CD4-positive, alpha-beta T cell (primary cell): ENCODE results near the gene BIN1. TPM values are rescaled to one million over a fixed set of nuclear protein-coding genes. Genes with fewer than 3 reads are reported as not detected.
"Not testable (repeated sequence)": the region's sequence is repeated elsewhere in the genome, so short reads cannot be mapped to it uniquely, and the experiment has no call there.

ENCODE experiments used
- ATAC-seq: fragments of 200-7000 bp; cut with Tn5 transposase; one replicate; pipeline ENCODE4 v1.10.0; 2022; ENCODE audit warnings: mild to moderate bottlenecking; ENCODE audit not compliant: poor library complexity
- CTCF ChIA-PET: fragments of 350-600 bp; sonication (Branson Sonifier 250); formaldehyde crosslinking; loops from one replicate; lab custom pipeline; 2021; ENCODE audit warnings: antibody characterized with exemption, inconsistent platforms; lab: Charles Lee
- POLR2A ChIA-PET: fragments of 350-600 bp; sonication (Branson Sonifier 250); formaldehyde crosslinking; loops from one replicate; lab custom pipeline; 2021; ENCODE audit warnings: antibody characterized with exemption, inconsistent platforms; lab: Charles Lee
- DNase-seq, 14 experiments: peaks; one replicate each; pipeline ENCODE4 v3.0.0-alpha.2; 2013 to 2020; ENCODE audit warnings: mixed read lengths in 2 of 14
- H3K27ac ChIP-seq, 2 donors: one replicate each; pipeline versions ENCODE4 v1.5.1 to v1.7.0; 2013; ENCODE audit warnings: low read length in 2 of 2, low read depth in 1 of 2, mild to moderate bottlenecking in 1 of 2
- H3K27me3 ChIP-seq, 2 experiments: 1 replicate in 1 of 2; 2 replicates in 1 of 2; pipeline versions ENCODE4 v1.6.1 to v1.7.0; 2013; ENCODE audit warnings: low read length in 2 of 2, control low read depth in 1 of 2, mild to moderate bottlenecking in 1 of 2, moderate library complexity in 1 of 2; ENCODE audit not compliant: insufficient read depth in 2 of 2, control insufficient read depth in 1 of 2
- H3K36me3 ChIP-seq: one replicate; pipeline ENCODE4 v1.6.1; 2013; ENCODE audit warnings: low read length, control low read depth; ENCODE audit not compliant: insufficient read depth
- H3K4me1 ChIP-seq: one replicate; pipeline ENCODE4 v1.6.1; 2013; ENCODE audit warnings: low read length, control low read depth; ENCODE audit not compliant: insufficient read depth
- H3K4me3 ChIP-seq: one replicate; pipeline ENCODE4 v1.5.1; 2013; ENCODE audit warnings: mild to moderate bottlenecking, low read length, moderate library complexity
- H3K9me3 ChIP-seq, 2 experiments: 1 replicate in 1 of 2; 2 replicates in 1 of 2; pipeline versions ENCODE4 v1.6.1 to v1.7.0; 2013; ENCODE audit warnings: low read length in 2 of 2, mild to moderate bottlenecking in 2 of 2, control low read depth in 1 of 2, moderate library complexity in 1 of 2; ENCODE audit not compliant: control insufficient read depth in 1 of 2, insufficient read depth in 1 of 2
- H3K27ac Mint-ChIP-seq: one replicate; pipeline ENCODE4 v1.8.0; 2020; ENCODE audit warnings: mixed read lengths
- H3K27me3 Mint-ChIP-seq: one replicate; pipeline ENCODE4 v1.8.0; 2021; ENCODE audit warnings: mixed read lengths
- H3K36me3 Mint-ChIP-seq: one replicate; pipeline ENCODE4 v1.8.0; 2021; ENCODE audit warnings: low read depth, mixed read lengths
- H3K4me1 Mint-ChIP-seq: one replicate; pipeline ENCODE4 v1.8.0; 2021; ENCODE audit warnings: low read depth, mixed read lengths
- H3K4me3 Mint-ChIP-seq: one replicate; pipeline ENCODE4 v1.8.0; 2020; ENCODE audit warnings: mild to moderate bottlenecking, mixed read lengths
- H3K9me3 Mint-ChIP-seq: one replicate; pipeline ENCODE4 v1.8.0; 2020; ENCODE audit warnings: mixed read lengths
- intact Hi-C, 2 experiments: fragments of 100-400 bp; cut with DNase I in 1 of 2; cut with micrococcal nuclease in 1 of 2; formaldehyde crosslinking; loops; one replicate each; pipeline versions ENCODE4 v1.15.1 to v1.9.0; 2023 to 2025; cut with DNase I, micrococcal nuclease
- total RNA-seq, 174 experiments: library from RNA in 2 of 174; stranded (reverse) in 2 of 174; gene quantifications; one replicate each; pipeline ENCODE4 v1.2.3 and lab custom pipeline; 2021 to 2026
- TF ChIP-seq, protein P1 (sequence below): fragments of 200-600 bp; IDR thresholded peaks from one replicate; pipeline ENCODE4 v1.8.0; 2022; ENCODE audit warnings: antibody characterized with exemption, mild to moderate bottlenecking

BIN1 gene
- total RNA-seq, 2 experiments from 2014 or later = 98.8 to 104 TPM

DNA sequence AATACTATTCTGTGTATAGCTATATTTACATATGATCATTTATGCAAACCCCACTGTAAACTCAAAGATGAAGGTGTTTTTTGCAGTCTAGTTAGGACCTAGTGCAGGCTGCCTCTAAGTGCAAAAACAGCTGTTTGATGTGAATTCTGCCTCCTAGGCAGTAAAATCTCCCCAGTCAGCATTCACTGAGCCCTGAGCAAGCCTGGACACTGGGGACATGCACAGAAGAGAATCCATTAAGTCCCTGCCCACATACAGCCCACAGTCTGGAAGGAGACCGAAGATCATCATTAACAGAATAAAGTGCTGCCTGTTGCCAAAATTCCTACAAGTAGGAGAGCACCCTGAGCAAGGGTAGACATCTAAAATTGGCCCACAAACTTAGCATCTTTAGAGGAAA, 14.4 kb upstream of the BIN1 start:
- Histone ChIP-seq H3K36me3 (no peaks in the 10 kb centered on the region), H3K27ac (no peak overlapping the region), H3K27me3 (no peaks in the 10 kb centered on the region), H3K4me3 (no peak overlapping the region), H3K4me1 (no peaks in the 10 kb centered on the region), H3K9me3 (no peaks in the 10 kb centered on the region)
- Mint-ChIP-seq H3K4me3 (no peak overlapping the region), H3K9me3 (no peaks in the 10 kb centered on the region), H3K27me3 (no peaks in the 10 kb centered on the region), H3K36me3 (no peaks in the 10 kb centered on the region), H3K4me1 (no peaks in the 10 kb centered on the region), H3K27ac (no peak overlapping the region)
- ChIA-PET POLR2A (no interaction called here), CTCF (no interaction called here)
- intact Hi-C loops = no loop called here
- ATAC-seq = no peak
- TF ChIP-seq, protein P1, sequence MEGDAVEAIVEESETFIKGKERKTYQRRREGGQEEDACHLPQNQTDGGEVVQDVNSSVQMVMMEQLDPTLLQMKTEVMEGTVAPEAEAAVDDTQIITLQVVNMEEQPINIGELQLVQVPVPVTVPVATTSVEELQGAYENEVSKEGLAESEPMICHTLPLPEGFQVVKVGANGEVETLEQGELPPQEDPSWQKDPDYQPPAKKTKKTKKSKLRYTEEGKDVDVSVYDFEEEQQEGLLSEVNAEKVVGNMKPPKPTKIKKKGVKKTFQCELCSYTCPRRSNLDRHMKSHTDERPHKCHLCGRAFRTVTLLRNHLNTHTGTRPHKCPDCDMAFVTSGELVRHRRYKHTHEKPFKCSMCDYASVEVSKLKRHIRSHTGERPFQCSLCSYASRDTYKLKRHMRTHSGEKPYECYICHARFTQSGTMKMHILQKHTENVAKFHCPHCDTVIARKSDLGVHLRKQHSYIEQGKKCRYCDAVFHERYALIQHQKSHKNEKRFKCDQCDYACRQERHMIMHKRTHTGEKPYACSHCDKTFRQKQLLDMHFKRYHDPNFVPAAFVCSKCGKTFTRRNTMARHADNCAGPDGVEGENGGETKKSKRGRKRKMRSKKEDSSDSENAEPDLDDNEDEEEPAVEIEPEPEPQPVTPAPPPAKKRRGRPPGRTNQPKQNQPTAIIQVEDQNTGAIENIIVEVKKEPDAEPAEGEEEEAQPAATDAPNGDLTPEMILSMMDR = no peak
- DNase-seq = no peak

DNA sequence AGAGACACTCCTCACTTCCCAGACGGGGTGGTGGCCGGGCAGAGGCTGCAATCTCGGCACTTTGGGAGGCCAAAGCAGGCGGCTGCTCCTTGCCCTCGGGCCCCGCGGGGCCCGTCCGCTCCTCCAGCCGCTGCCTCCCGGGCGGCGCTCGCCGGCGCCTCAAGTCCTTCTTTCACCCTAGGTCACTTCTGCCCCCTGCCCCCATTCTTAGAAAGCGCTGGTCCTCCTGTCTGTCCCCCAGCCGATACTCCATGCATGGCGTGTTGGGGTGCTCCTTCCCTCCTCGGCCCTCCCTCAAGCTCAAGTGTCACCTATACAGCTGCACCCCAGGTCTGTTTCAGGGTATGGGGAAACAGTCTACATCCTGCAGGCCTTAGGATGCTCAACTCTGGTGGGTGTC, 13.5 kb upstream of the BIN1 start:
- H3K4me1 Mint-ChIP-seq, H3K36me3 Mint-ChIP-seq, ATAC-seq, H3K27ac Mint-ChIP-seq, H3K36me3 ChIP-seq, H3K4me3 Mint-ChIP-seq, H3K27ac ChIP-seq, H3K27me3 ChIP-seq, H3K9me3 Mint-ChIP-seq, H3K4me3 ChIP-seq, POLR2A ChIA-PET, H3K27me3 Mint-ChIP-seq, intact Hi-C loops, H3K4me1 ChIP-seq, CTCF ChIA-PET, DNase-seq, H3K9me3 ChIP-seq: not testable (repeated sequence)

DNA sequence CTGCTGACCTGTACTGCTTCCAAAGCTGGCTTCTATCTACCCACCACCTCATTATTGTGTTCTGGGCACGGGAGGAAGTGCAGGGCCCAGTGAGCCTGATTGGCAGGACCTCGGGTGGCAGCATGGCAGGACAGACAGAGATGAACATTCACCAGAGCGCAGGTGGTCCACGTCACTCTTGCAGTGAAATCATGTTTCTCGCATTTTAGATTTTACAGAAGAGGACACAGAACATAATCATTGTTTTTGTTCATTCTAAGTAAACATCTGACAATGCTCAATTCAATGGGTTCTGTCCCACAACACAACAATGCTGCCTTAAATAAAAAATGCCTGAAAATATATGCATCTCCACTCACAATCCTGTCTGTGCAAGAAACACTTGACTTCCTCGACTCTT, 11.5 kb upstream of the BIN1 start:
- Mint-ChIP-seq H3K4me1 (no peaks in the 10 kb centered on the region), H3K27ac (no peak overlapping the region), H3K4me3 (no peak overlapping the region), H3K9me3 (no peaks in the 10 kb centered on the region), H3K27me3 (peaks cover 3% of the 10 kb centered on the region), H3K36me3 (no peaks in the 10 kb centered on the region)
- peaks cover 0 to 2% of the 10 kb centered on the region in 2 experiments for H3K27me3 ChIP-seq
- intact Hi-C loops = no loop called here
- H3K27ac ChIP-seq = no peak overlapping the region
- no peaks in the 10 kb centered on the region for H3K4me1 ChIP-seq
- CTCF ChIA-PET = no interaction called here
- DNase-seq (no peak), ATAC-seq (no peak)
- POLR2A ChIA-PET = no interaction called here
- no peaks in the 10 kb centered on the region for H3K9me3 ChIP-seq
- no peaks in the 10 kb centered on the region for H3K36me3 ChIP-seq
- TF ChIP-seq, protein P1 = no peak
- no peak overlapping the region for H3K4me3 ChIP-seq

DNA sequence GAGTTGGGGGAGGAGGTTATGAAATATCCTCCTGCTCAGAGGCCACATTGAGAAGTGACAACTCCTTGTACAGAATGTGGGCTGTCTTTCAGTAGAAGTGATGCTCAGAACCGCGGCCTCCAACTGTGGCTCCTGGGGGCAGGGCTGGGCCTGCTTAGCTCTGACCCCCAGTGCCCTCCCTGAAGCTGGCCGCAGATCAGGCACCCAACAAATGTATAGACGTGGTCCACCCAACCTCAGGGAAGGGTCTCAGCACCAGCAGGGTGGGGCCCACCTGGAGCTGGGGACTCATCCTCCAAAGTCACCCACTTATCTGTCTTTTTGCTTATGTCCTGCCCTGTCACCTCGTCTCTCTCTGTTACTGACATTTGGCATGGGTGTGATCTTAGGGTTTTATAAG, 11.1 kb upstream of the BIN1 start:
- Histone ChIP-seq H3K4me1 (no peaks in the 10 kb centered on the region), H3K27ac (no peak overlapping the region), H3K4me3 (no peak overlapping the region), H3K27me3 (peaks cover 0 to 2% of the 10 kb centered on the region in 2 experiments), H3K36me3 (no peaks in the 10 kb centered on the region), H3K9me3 (no peaks in the 10 kb centered on the region)
- ChIA-PET POLR2A (no interaction called here), CTCF (no interaction called here)
- Mint-ChIP-seq H3K36me3 (no peaks in the 10 kb centered on the region), H3K27me3 (peaks cover 4% of the 10 kb centered on the region), H3K4me3 (no peak overlapping the region), H3K9me3 (no peaks in the 10 kb centered on the region), H3K27ac (no peak overlapping the region), H3K4me1 (no peaks in the 10 kb centered on the region)
- DNase-seq (no peak), ATAC-seq (no peak)
- TF ChIP-seq, protein P1 = no peak
- intact Hi-C loops = no loop called here
